Naive thymus-derived CD8-positive, alpha-beta T cell (primary cell): ENCODE measurements around the gene LEFTY2. TPM values are rescaled to one million over a fixed set of nuclear protein-coding genes. Genes with fewer than 3 reads are reported as not detected.
A peak's percentile ranks its signal among the peaks of the same experiment; 100 is the strongest.
"Not testable (repeated sequence)": the region's sequence is repeated elsewhere in the genome, so short reads cannot be mapped to it uniquely, and the experiment has no call there.

Experiments
- ATAC-seq, 2 donors: fragments of 150-1000 bp; cut with Tn5 transposase in 1 of 2; sonication (Bioruptor Pico), chemical (Tn5 transposase) in 1 of 2; 1 replicate in 1 of 2; 2 replicates in 1 of 2; pipeline ENCODE4 v1.10.0; 2021; ENCODE audit warnings: mild to moderate bottlenecking in 2 of 2, moderate library complexity in 2 of 2
- POLR2A ChIA-PET: fragments of 350-600 bp; sonication (Branson Sonifier 250); formaldehyde crosslinking; loops from one replicate; lab custom pipeline; 2021; ENCODE audit warnings: antibody characterized with exemption; lab: Charles Lee
- DNase-seq, 10 donors: peaks; one replicate each; pipeline versions ENCODE4 v3.0.0 to v3.0.0-alpha.2; 2020 to 2022
- H3K27ac Mint-ChIP-seq, 10 donors: one replicate each; pipeline ENCODE4 v1.8.0; 2020 to 2022; ENCODE audit warnings: mild to moderate bottlenecking in 10 of 10, mixed read lengths in 10 of 10, moderate library complexity in 4 of 10, inconsistent platforms in 1 of 10
- H3K27me3 Mint-ChIP-seq, 5 donors: one replicate each; pipeline ENCODE4 v1.8.0; 2021 to 2022; ENCODE audit warnings: mixed read lengths in 5 of 5
- H3K36me3 Mint-ChIP-seq, 3 donors: one replicate each; pipeline ENCODE4 v1.8.0; 2020 to 2022; ENCODE audit warnings: mixed read lengths in 3 of 3, mild to moderate bottlenecking in 2 of 3, inconsistent platforms in 1 of 3
- H3K4me1 Mint-ChIP-seq, 4 donors: one replicate each; pipeline ENCODE4 v1.8.0; 2021 to 2022; ENCODE audit warnings: mixed read lengths in 4 of 4
- H3K4me3 Mint-ChIP-seq, 10 donors: one replicate each; pipeline ENCODE4 v1.8.0; 2020 to 2022; ENCODE audit warnings: mild to moderate bottlenecking in 10 of 10, mixed read lengths in 10 of 10, moderate library complexity in 6 of 10, inconsistent platforms in 1 of 10
- H3K9me3 Mint-ChIP-seq, 9 donors: one replicate each; pipeline ENCODE4 v1.8.0; 2020 to 2022; ENCODE audit warnings: mixed read lengths in 9 of 9, mild to moderate bottlenecking in 3 of 9, inconsistent platforms in 1 of 9, moderate library complexity in 1 of 9
- polyA plus RNA-seq, 3 donors: library from polyadenylated mRNA; unstranded; fragments of 300-500 nt; fragmentation: Illumina TruSeq; gene quantifications; one replicate each; pipeline ENCODE4 v1.2.3, GENCODE V29; 2021
- total RNA-seq, 8 experiments: library from RNA in 2 of 8; stranded (reverse) in 2 of 8; gene quantifications; one replicate each; pipeline ENCODE4 v1.2.3 and lab custom pipeline; 2021 to 2026

The LEFTY2 gene
- total and polyA plus RNA-seq, 5 experiments from 2014 or later, result 0.19 to 0.75 (median 0.64) TPM; not detected in 2

GRCh38 chr1:225970592-225971157 lies 29.7 kb upstream of the LEFTY2 start:
- POLR2A ChIA-PET, result interaction anchor here (1.0 to 1.7 kb wide), 3 partner anchors 12 to 124 kb away, joined by 3 to 5 read pairs (median 3); partner anchors contain the start of gene PYCR2
- ATAC-seq, H3K27ac Mint-ChIP-seq: not testable (repeated sequence)

GRCh38 chr1:225969751-225970150 lies 28.7 kb upstream of the LEFTY2 start:
- not testable (repeated sequence) for DNase-seq, H3K4me3 Mint-ChIP-seq, H3K4me1 Mint-ChIP-seq, ATAC-seq, H3K27ac Mint-ChIP-seq, H3K9me3 Mint-ChIP-seq, H3K27me3 Mint-ChIP-seq, H3K36me3 Mint-ChIP-seq
- POLR2A ChIA-PET, result interaction anchor here (1.0 to 1.7 kb wide), 2 partner anchors 11 to 46 kb away, joined by 3 to 5 read pairs; partner anchors contain the start of gene PYCR2

More at GRCh38 chr1:225970592-225971157, 29.7 kb upstream of the LEFTY2 start:
- H3K9me3 Mint-ChIP-seq, H3K36me3 Mint-ChIP-seq, H3K4me1 Mint-ChIP-seq, H3K4me3 Mint-ChIP-seq, DNase-seq, H3K27me3 Mint-ChIP-seq: not testable (repeated sequence)

- Mint-ChIP-seq H3K36me3 (no peaks in the 10 kb centered on the region), H3K4me3 (no peak overlapping the region), H3K4me1 (peaks cover 0 to 8% (median 3%) of the 10 kb centered on the region in 4 donors), H3K9me3 (no peaks in the 10 kb centered on the region), H3K27me3 (no peaks in the 10 kb centered on the region), H3K27ac (peak overlapping the region in 1 of 10 donors; percentile 47)
- DNase-seq (no peak), ATAC-seq (no peak)
- POLR2A ChIA-PET, result interaction anchor here (1.5 kb wide), 1 partner anchor 411 kb away, joined by 3 read pairs; no protein-coding TSS in a partner anchor
Measured at GRCh38 chr1:225965231-225965630, 24.2 kb upstream of the LEFTY2 start.

GRCh38 chr1:225963735-225964530 lies 22.9 kb upstream of the LEFTY2 start:
- Mint-ChIP-seq H3K4me3 (no peak overlapping the region), H3K9me3 (no peaks in the 10 kb centered on the region), H3K27me3 (no peaks in the 10 kb centered on the region), H3K36me3 (no peaks in the 10 kb centered on the region), H3K4me1 (peaks cover 2 to 14% (median 7%) of the 10 kb centered on the region in 4 donors), H3K27ac (no peak overlapping the region)
- ATAC-seq (no peak), DNase-seq (no peak)
- POLR2A ChIA-PET, result interaction anchor here (0.6 kb wide), 1 partner anchor 201 kb away, joined by 5 read pairs; no protein-coding TSS in a partner anchor

- ATAC-seq (peak; percentile 79 to 95), DNase-seq (peak; percentile 26 to 77 (median 56))
- Mint-ChIP-seq H3K27me3 (no peaks in the 10 kb centered on the region), H3K36me3 (no peaks in the 10 kb centered on the region), H3K27ac (peak overlapping the region in 1 of 10 donors; percentile 34), H3K9me3 (no peaks in the 10 kb centered on the region), H3K4me1 (peaks cover 2 to 19% (median 10%) of the 10 kb centered on the region in 4 donors), H3K4me3 (no peak overlapping the region)
- POLR2A ChIA-PET, result interaction anchor here (0.6 to 1.6 kb wide), 2 partner anchors 31 to 258 kb away, joined by 4 to 6 read pairs; no protein-coding TSS in a partner anchor
Measured at GRCh38 chr1:225962440-225962975, 21.5 kb upstream of the LEFTY2 start.

GRCh38 chr1:225961659-225962439 lies 20.8 kb upstream of the LEFTY2 start:
- POLR2A ChIA-PET, result interaction anchor here (0.6 to 1.6 kb wide), 3 partner anchors 31 to 258 kb away, joined by 3 to 6 read pairs (median 4); no protein-coding TSS in a partner anchor
- Mint-ChIP-seq H3K27ac (no peak overlapping the region), H3K4me1 (peaks cover 2 to 22% (median 13%) of the 10 kb centered on the region in 4 donors), H3K36me3 (no peaks in the 10 kb centered on the region), H3K9me3 (no peaks in the 10 kb centered on the region), H3K27me3 (no peaks in the 10 kb centered on the region), H3K4me3 (no peak overlapping the region)
- DNase-seq (no peak), ATAC-seq (no peak)

GRCh38 chr1:225958041-225958440 lies 17.0 kb upstream of the LEFTY2 start:
- no peak for ATAC-seq
- DNase-seq, result no peak
- no peak overlapping the region for H3K27ac Mint-ChIP-seq
- H3K4me3 Mint-ChIP-seq, result peak overlapping the region in 1 of 10 donors; percentile 21
- POLR2A ChIA-PET, result interaction anchor here (1.0 to 2.6 kb wide), 3 partner anchors 12 to 76 kb away, joined by 3 to 8 read pairs (median 7); partner anchors contain the start of genes PYCR2 and TMEM63A
- H3K27me3 Mint-ChIP-seq, result peaks cover 0 to 5% (median 0%) of the 10 kb centered on the region in 5 donors
- peaks cover 2 to 25% (median 15%) of the 10 kb centered on the region in 4 donors for H3K4me1 Mint-ChIP-seq
- H3K9me3 Mint-ChIP-seq, result no peaks in the 10 kb centered on the region
- no peaks in the 10 kb centered on the region for H3K36me3 Mint-ChIP-seq

GRCh38 chr1:225954753-225955152 lies 13.7 kb upstream of the LEFTY2 start:
- H3K4me1 Mint-ChIP-seq, result peaks cover 2 to 18% (median 12%) of the 10 kb centered on the region in 4 donors
- H3K27ac Mint-ChIP-seq, result no peak overlapping the region
- DNase-seq (no peak), ATAC-seq (no peak)
- no peaks in the 10 kb centered on the region for H3K36me3 Mint-ChIP-seq
- H3K4me3 Mint-ChIP-seq, result no peak overlapping the region
- peaks cover 2 to 13% (median 3%) of the 10 kb centered on the region in 5 donors for H3K27me3 Mint-ChIP-seq
- POLR2A ChIA-PET, result interaction anchor here (0.6 to 1.1 kb wide), 3 partner anchors 10 to 72 kb away, joined by 3 read pairs; no protein-coding TSS in a partner anchor
- no peaks in the 10 kb centered on the region for H3K9me3 Mint-ChIP-seq

GRCh38 chr1:225953315-225953714 lies 12.3 kb upstream of the LEFTY2 start:
- H3K4me3 Mint-ChIP-seq, result no peak overlapping the region
- DNase-seq (no peak), ATAC-seq (no peak)
- peaks cover 3 to 13% (median 4%) of the 10 kb centered on the region in 5 donors for H3K27me3 Mint-ChIP-seq
- H3K4me1 Mint-ChIP-seq, result peaks cover 0 to 10% (median 6%) of the 10 kb centered on the region in 4 donors
- no peak overlapping the region for H3K27ac Mint-ChIP-seq
- no peaks in the 10 kb centered on the region for H3K9me3 Mint-ChIP-seq
- POLR2A ChIA-PET, result no interaction called here
- H3K36me3 Mint-ChIP-seq, result no peaks in the 10 kb centered on the region

GRCh38 chr1:225950905-225951497 lies 10.0 kb upstream of the LEFTY2 start:
- DNase-seq (no peak), ATAC-seq (no peak)
- Mint-ChIP-seq H3K4me3 (no peak overlapping the region), H3K4me1 (peaks cover 0 to 6% (median 3%) of the 10 kb centered on the region in 4 donors), H3K36me3 (no peaks in the 10 kb centered on the region), H3K27ac (peak overlapping the region in 1 of 10 donors; percentile 61), H3K27me3 (peaks cover 3 to 16% (median 4%) of the 10 kb centered on the region in 5 donors), H3K9me3 (no peaks in the 10 kb centered on the region)
- POLR2A ChIA-PET, result no interaction called here

- Mint-ChIP-seq H3K27me3 (peaks cover 3 to 15% (median 4%) of the 10 kb centered on the region in 5 donors), H3K36me3 (no peaks in the 10 kb centered on the region), H3K9me3 (no peaks in the 10 kb centered on the region), H3K27ac (peak overlapping the region in 2 of 10 donors; percentile 9 to 32), H3K4me3 (no peak overlapping the region), H3K4me1 (peaks cover 7 to 17% (median 15%) of the 10 kb centered on the region in 4 donors)
- no peak for ATAC-seq
- POLR2A ChIA-PET, result interaction anchor here (0.6 to 0.8 kb wide), 2 partner anchors 25 to 29 kb away, joined by 3 read pairs; partner anchors contain the start of gene PYCR2
- no peak for DNase-seq
Measured at GRCh38 chr1:225949041-225949440, 8.0 kb upstream of the LEFTY2 start.
